SK-N-SH (cell line): ENCODE measurements around the gene FAM200C. TPM values are rescaled to one million over a fixed set of nuclear protein-coding genes. Genes with fewer than 3 reads are reported as not detected.

Source experiments
- CTCF ChIA-PET: fragments of 300-600, 350-600 bp; formaldehyde crosslinking; extraction: SDS; loops from one replicate; lab custom pipeline; 2021; lab: Yijun Ruan, JAX
- POLR2A ChIA-PET: fragments of 350-600 bp; sonication (Branson Sonifier 250); formaldehyde crosslinking; extraction: SDS; loops from one replicate; lab custom pipeline; 2020; ENCODE audit warnings: antibody characterized with exemption, inconsistent platforms; lab: Yijun Ruan, JAX
- DNase-seq: peaks from one replicate; pipeline ENCODE4 v3.0.0; 2012
- H2AFZ ChIP-seq: fragments of 200-600 bp; sonication (generic); 2 replicates; pipeline ENCODE4 v1.8.1; 2016; ENCODE audit warnings: antibody characterized with exemption, mild to moderate bottlenecking, low read depth
- H3F3A ChIP-seq: fragments of 200-600 bp; sonication (generic); replicated peaks from 2 replicates; pipeline ENCODE3; 2016; ENCODE audit warnings: antibody characterized with exemption, mild to moderate bottlenecking; ENCODE audit not compliant: insufficient read depth
- H3K27ac ChIP-seq, 2 experiments: fragments of 200-500 bp in 1 of 2; fragments of 200-600 bp in 1 of 2; sonication (Bioruptor generic) in 1 of 2; sonication (generic), shearing (Covaris generic) in 1 of 2; 2 replicates each; pipeline versions ENCODE4 v1.5.1 to v1.6.1; 2014 to 2016; ENCODE audit warnings: low read depth in 2 of 2, inconsistent platforms in 1 of 2, low read length in 1 of 2, mild to moderate bottlenecking in 1 of 2, mixed read lengths in 1 of 2
- H3K27me3 ChIP-seq: fragments of 200-600 bp; sonication (generic), shearing (Covaris generic); 2 replicates; pipeline ENCODE4 v1.6.1; 2016; ENCODE audit warnings: mixed run types; ENCODE audit not compliant: insufficient read depth
- H3K36me3 ChIP-seq, 2 experiments: fragments of 200-500 bp in 1 of 2; fragments of 200-600 bp in 1 of 2; sonication (Bioruptor generic) in 1 of 2; sonication (generic) in 1 of 2; replicated peaks in 1 of 2; 2 replicates each; pipeline versions ENCODE3 to v1.5.1; 2014 to 2016; ENCODE audit warnings: low read length in 1 of 2, mild to moderate bottlenecking in 1 of 2; ENCODE audit not compliant: insufficient read depth in 2 of 2, control insufficient read depth in 1 of 2
- H3K4me1 ChIP-seq, 2 experiments: fragments of 200-500 bp in 1 of 2; fragments of 200-600 bp in 1 of 2; sonication (Bioruptor generic) in 1 of 2; sonication (generic), shearing (Covaris generic) in 1 of 2; 2 replicates each; pipeline versions ENCODE4 v1.5.1 to v1.6.1; 2014 to 2016; ENCODE audit warnings: low read depth in 1 of 2, low read length in 1 of 2, mixed run types in 1 of 2; ENCODE audit not compliant: insufficient read depth in 2 of 2, control insufficient read depth in 1 of 2
- H3K4me2 ChIP-seq: fragments of 200-600 bp; sonication (generic), shearing (Covaris generic); 2 replicates; pipeline ENCODE4 v1.6.1; 2017; ENCODE audit warnings: mixed run types
- H3K4me3 ChIP-seq, 2 experiments: fragments of 200-500 bp in 1 of 2; fragments of 200-600 bp in 1 of 2; sonication (Bioruptor generic) in 1 of 2; sonication (generic), shearing (Covaris generic) in 1 of 2; 2 replicates each; pipeline versions ENCODE4 v1.5.1 to v1.8.1; 2014 to 2016; ENCODE audit warnings: low read depth in 2 of 2, inconsistent platforms in 1 of 2, low read length in 1 of 2, mild to moderate bottlenecking in 1 of 2, mixed read lengths in 1 of 2, moderate library complexity in 1 of 2
- H3K79me2 ChIP-seq: fragments of 200-600 bp; sonication (generic); 2 replicates; pipeline ENCODE4 v1.8.1; 2017; ENCODE audit warnings: mild to moderate bottlenecking; ENCODE audit not compliant: insufficient read depth
- H3K9ac ChIP-seq: fragments of 200-600 bp; sonication (generic); 2 replicates; pipeline ENCODE4 v1.6.1; 2017; ENCODE audit warnings: mixed run types
- H3K9me2 ChIP-seq: fragments of 200-600 bp; sonication (generic); 2 replicates; pipeline ENCODE4 v1.6.1; 2017; ENCODE audit warnings: mixed run types
- H3K9me3 ChIP-seq: fragments of 200-600 bp; sonication (generic); 2 replicates; pipeline ENCODE4 v1.6.1; 2017; ENCODE audit warnings: mixed run types, mild to moderate bottlenecking, moderate library complexity
- H4K20me1 ChIP-seq: fragments of 200-600 bp; sonication (generic); 2 replicates; pipeline ENCODE4 v1.6.1; 2017; ENCODE audit warnings: mild to moderate bottlenecking, mixed run types; ENCODE audit not compliant: insufficient read depth
- CHD2 ChIP-seq: fragments of 150-350 bp; IDR thresholded peaks from 2 replicates; pipeline ENCODE4 v1.6.1; 2018; ENCODE audit warnings: low read length; ENCODE audit not compliant: partially characterized antibody
- CTCF ChIP-seq: fragments of 200-600 bp; sonication (generic); IDR thresholded peaks from 2 replicates; pipeline ENCODE4 v1.6.1; 2017; ENCODE audit warnings: antibody characterized with exemption, mild to moderate bottlenecking, moderate library complexity
- EP300 ChIP-seq, 2 experiments: IDR thresholded peaks; 2 replicates each; pipeline versions ENCODE4 v1.4.0 to v1.6.1; 2012; ENCODE audit warnings: borderline replicate concordance in 1 of 2, low read depth in 1 of 2, low read length in 1 of 2
- MEF2A ChIP-seq: IDR thresholded peaks from 2 replicates; pipeline ENCODE4 v1.4.0; 2012; ENCODE audit warnings: low read depth, borderline replicate concordance
- RCOR1 ChIP-seq: fragments of 150-350 bp; IDR thresholded peaks from 2 replicates; pipeline ENCODE4 v1.6.1; 2017; ENCODE audit warnings: antibody characterized with exemption, low read length
- REST ChIP-seq: IDR thresholded peaks from 2 replicates; pipeline ENCODE4 v1.6.1; 2012; ENCODE audit warnings: mild to moderate bottlenecking, low read depth, low read length, moderate library complexity
- SIN3A ChIP-seq: IDR thresholded peaks from 2 replicates; pipeline ENCODE4 v1.6.1; 2012; ENCODE audit warnings: low read depth, mild to moderate bottlenecking, low read length, moderate library complexity, borderline replicate concordance
- SMC3 ChIP-seq: IDR thresholded peaks from 2 replicates; pipeline ENCODE4 v1.6.1; 2012; ENCODE audit warnings: low read depth, low read length, improper control_type of control experiment
- TAF1 ChIP-seq: IDR thresholded peaks from 2 replicates; pipeline ENCODE4 v1.6.1; 2012; ENCODE audit warnings: low read depth, mild to moderate bottlenecking, low read length, moderate library complexity, borderline replicate concordance
- USF1 ChIP-seq: IDR thresholded peaks from 2 replicates; pipeline ENCODE4 v1.4.0; 2012; ENCODE audit warnings: low read depth, borderline replicate concordance
- WGBS: methylation state at CpG from one replicate; pipeline ENCODE4 v1.1.6; 2017; ENCODE audit warnings: low lambda C conversion rate; 5-methylcytosine and 5-hydroxymethylcytosine counted together
- polyA plus RNA-seq, 3 experiments: library from polyadenylated mRNA; depleted of rRNA; stranded (reverse); fragments of >200 nt; gene quantifications; 2 replicates each; pipeline ENCODE4 v1.2.3, GENCODE V29; 2012

FAM200C gene
- polyA plus RNA-seq, 1 of the 3 experiments (the other 2 are of a cell fraction), result 1.5 TPM

DNA sequence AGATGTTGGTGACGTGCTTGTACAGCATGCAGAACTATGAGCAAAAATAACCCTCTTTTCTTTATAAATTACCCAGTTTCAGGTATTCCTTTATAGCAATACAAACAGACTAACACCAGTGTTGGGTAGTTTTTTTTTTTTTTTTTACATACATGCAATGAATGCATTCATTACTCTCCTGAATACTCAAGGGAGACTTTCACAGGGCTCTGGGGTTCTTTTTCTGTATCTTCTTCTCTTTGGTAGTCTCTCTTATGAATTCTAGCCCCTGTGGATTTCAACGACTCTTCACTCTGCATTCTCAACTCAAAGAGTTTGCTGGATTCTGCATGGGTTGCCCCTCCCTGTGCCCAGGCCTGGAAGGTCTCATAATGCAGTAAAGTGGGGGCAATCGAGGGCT is 49.6 kb upstream of the FAM200C start (continued):
- TF ChIP-seq TAF1, result no peak
- TF ChIP-seq CTCF, result no peak
- TF ChIP-seq SMC3, result no peak
- no peak for TF ChIP-seq CHD2

- CTCF ChIA-PET, result interaction anchor here (2.5 kb wide), 1 partner anchor 10 kb away, joined by 22 read pairs; no protein-coding TSS in a partner anchor
- Histone ChIP-seq H3K27me3 (no peaks in the 10 kb centered on the region), H3K9me2 (no peaks in the 10 kb centered on the region), H3K36me3 (no peaks in the 10 kb centered on the region), H3F3A (no peaks in the 10 kb centered on the region), H3K79me2 (no peaks in the 10 kb centered on the region)
- TF ChIP-seq RCOR1, result no peak
- TF ChIP-seq MEF2A, result no peak
- TF ChIP-seq EP300 (IDR thresholded peaks at IDR 0.05; ENCODE audit: borderline replicate concordance in 1 of 2, low read depth in 1 of 2, low read length in 1 of 2), result no peak
- no peak for TF ChIP-seq SIN3A
- no peak for TF ChIP-seq USF1
- TF ChIP-seq REST, result no peak
- TF ChIP-seq CHD2, result no peak
- TF ChIP-seq, all 33 proteins: peak for 0
- WGBS, result 27% methylated on average over 1 of the region's 1 CpG
- POLR2A ChIA-PET, result no interaction called here
- no peak overlapping the region for H3K27ac ChIP-seq
- H3K4me2 ChIP-seq, result no peak overlapping the region
- H4K20me1 ChIP-seq, result no peaks in the 10 kb centered on the region
- H3K4me1 ChIP-seq, result no peaks in the 10 kb centered on the region
- H3K4me3 ChIP-seq, result no peak overlapping the region
- H2AFZ ChIP-seq, result no peak overlapping the region
- no peak for DNase-seq
- no peak overlapping the region for H3K9ac ChIP-seq
- H3K9me3 ChIP-seq, result no peaks in the 10 kb centered on the region
Observed at GRCh38 chr5:160448886-160449285, 49.0 kb upstream of the FAM200C start.
